Measurements from ENCODE around the gene TOX2.
A peak's percentile ranks its signal among the peaks of the same experiment; 100 is the strongest.
"Not testable (repeated sequence)": the region's sequence is repeated elsewhere in the genome, so short reads cannot be mapped to it uniquely, and the experiment has no call there.

TOX2 gene

GRCh38 chr20:44034965-44035635 is 120.4 kb downstream of the TOX2 start:
- DNase-seq, result peak; percentile 21

GRCh38 chr20:44035924-44036323 is 121.3 kb downstream of the TOX2 start:
- DNase-seq, result peak; percentile 18

- peak; percentile 18 for DNase-seq
Observed at GRCh38 chr20:44036441-44036840, 121.8 kb downstream of the TOX2 start.

DNA sequence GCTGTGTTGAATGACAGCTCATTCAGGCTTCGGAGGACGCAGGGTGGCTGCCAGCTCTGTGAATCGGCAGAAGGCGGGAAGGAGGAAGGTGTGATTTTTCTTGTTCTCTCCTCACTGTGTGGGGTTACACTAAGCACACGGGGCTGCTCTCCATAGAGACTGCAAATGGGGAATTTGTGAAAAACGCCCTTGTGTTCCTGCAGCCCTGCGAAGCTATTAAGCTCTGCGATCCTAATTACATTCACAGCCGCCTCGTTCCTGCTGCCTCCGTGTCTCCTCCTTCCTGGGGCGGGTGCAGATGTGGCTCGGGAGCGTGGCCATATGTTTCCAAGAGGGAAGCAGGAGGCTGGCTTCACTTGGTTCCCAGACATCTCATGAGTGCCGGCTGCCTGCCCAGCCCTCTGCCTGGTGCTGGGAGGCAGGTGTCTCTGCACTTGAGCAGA is 124.0 kb downstream of the TOX2 start:
- peak; percentile 14 for DNase-seq

GRCh38 chr20:44039147-44039546 is 124.5 kb downstream of the TOX2 start:
- DNase-seq, result peak; percentile 12

- DNase-seq, result peak; percentile 14
Observed at GRCh38 chr20:44039741-44040140, 125.1 kb downstream of the TOX2 start.

GRCh38 chr20:44040202-44040915 is 125.7 kb downstream of the TOX2 start:
- no peak for DNase-seq

DNA sequence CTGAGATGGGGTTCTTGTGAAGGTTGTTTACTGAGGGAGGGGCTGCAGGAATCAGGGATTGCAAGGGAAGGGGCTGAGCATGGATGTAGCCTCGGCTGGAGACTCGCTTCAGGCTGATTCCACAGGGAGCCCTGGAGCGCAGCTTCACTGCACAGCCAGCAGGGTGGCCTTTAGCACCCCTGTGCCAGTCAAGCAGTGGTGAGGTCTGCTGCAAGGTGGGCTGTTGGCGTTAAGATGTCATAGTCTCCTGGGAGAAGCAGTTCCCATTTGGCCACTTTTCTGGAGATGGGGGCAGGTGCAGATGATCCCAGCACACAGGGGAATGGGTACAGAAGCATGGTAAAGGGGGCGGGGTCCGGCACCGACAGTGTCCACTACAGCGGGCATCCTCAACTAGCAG is 126.3 kb downstream of the TOX2 start:
- DNase-seq, result peak; percentile 15

GRCh38 chr20:44044712-44045111 is 130.1 kb downstream of the TOX2 start:
- DNase-seq, result not testable (repeated sequence)

- no peak for DNase-seq
Observed at GRCh38 chr20:44050327-44050726, 135.7 kb downstream of the TOX2 start.

DNA sequence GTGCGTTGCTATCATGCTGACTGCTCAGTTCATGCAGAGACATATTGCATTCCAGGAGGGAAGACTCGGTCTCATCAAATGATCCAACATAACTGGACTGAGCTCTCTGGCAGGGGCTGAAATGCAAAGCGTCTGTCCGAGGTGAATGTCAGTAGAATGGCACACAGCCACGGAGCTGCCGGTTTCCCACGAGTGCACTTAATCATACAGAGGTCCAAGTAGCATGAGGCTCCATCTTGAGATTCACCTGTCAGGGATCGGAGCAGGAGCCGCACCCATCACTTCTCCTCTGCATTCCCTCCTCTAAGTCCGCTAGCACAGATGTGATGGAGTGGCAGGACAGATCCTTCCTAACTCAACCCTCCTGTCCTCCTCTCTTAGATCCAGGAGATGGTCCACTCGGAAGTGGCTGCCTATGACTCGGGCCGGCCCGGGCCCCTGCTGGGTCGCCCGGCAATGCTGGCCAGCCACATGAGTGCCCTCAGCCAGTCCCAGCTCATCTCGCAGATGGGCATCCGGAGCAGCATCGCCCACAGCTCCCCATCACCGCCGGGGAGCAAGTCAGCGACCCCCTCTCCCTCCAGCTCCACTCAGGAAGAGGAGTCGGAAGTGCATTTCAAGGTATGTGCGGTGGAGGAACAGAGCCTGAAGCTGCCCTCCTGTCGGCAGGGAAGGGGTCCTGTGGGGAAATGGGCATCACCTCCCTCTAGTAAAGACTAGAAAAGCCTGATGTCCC is 136.4 kb downstream of the TOX2 start:
- DNase-seq, result no peak

- no peak for DNase-seq
Observed at GRCh38 chr20:44051661-44052000, 137.0 kb downstream of the TOX2 start.

DNA sequence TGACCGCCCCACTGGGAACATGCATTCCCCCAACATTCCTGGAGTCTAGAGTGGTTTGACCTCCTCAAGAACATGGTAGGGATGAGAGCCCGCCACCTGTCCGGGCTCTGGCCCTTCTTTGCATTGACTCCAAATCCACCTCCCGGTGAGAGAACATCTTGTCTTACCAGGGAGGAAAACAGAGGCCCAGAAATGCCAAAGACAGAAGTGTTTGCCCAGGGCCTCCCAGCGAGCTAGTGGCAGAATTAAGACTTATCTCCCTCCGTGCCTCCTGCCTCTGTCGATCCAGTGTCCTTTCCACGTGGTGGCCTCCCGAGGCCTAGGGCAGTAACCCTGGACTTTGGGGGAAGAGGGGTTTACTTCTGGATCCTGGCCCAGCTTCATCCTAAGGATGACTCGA is 137.5 kb downstream of the TOX2 start:
- no peak for DNase-seq

GRCh38 chr20:44053046-44053445 is 138.4 kb downstream of the TOX2 start:
- DNase-seq, result peak; percentile 14

- DNase-seq, result peak; percentile 19
Observed at GRCh38 chr20:44054118-44054517, 139.5 kb downstream of the TOX2 start.

DNA sequence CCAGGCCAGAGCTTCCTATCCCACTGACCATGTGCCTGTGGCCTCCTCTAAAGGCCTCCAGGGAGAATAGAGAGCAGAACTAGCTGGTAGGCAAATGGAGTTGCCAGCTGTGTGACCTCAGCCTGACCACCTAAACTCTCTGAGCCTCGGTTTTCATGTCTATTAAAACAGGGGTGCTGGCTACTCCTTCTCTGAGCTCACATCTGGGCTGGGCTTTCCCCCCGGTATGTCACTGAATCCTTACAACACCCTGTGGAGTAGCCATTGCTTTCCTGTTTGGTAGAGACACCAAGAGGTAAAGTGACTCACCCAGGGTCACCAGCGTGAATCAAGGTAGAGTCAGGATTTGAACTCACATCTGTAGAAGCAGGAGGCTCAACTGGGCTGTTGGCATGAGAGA is 140.2 kb downstream of the TOX2 start:
- peak; percentile 20 for DNase-seq

DNA sequence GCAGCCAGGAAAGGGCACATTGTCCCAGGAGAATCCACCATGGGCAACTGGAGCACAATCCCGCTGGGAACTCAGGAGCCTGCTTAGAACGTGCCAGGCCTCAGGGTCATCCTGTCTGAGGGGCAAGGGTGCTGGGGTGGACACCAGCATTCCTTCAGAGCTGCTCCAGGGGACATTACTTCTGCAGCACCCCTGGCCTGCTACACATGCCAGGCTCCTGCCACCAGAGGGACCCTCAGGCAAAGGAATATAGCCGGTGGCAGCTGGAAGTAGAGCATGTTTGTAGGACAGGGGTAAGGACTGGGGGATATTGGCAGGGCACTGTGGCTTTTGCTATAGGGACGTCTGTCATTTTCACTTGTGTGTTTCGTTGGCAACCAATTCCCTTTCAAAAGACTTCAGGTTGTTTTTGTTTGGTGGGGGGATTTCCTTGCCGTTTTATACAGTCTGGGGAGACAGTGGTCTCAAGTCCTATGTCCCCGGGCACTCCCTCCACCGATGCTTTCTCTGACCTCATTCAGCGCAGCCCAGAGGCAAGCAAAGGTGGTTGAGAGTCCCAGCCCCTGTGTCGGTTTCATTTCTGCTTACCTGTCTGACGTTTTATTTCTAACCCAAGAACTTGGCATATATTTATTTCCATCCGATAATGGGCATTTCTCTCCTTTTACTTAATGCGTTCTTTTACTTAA is 141.5 kb downstream of the TOX2 start:
- DNase-seq, result peak; percentile 53

DNA sequence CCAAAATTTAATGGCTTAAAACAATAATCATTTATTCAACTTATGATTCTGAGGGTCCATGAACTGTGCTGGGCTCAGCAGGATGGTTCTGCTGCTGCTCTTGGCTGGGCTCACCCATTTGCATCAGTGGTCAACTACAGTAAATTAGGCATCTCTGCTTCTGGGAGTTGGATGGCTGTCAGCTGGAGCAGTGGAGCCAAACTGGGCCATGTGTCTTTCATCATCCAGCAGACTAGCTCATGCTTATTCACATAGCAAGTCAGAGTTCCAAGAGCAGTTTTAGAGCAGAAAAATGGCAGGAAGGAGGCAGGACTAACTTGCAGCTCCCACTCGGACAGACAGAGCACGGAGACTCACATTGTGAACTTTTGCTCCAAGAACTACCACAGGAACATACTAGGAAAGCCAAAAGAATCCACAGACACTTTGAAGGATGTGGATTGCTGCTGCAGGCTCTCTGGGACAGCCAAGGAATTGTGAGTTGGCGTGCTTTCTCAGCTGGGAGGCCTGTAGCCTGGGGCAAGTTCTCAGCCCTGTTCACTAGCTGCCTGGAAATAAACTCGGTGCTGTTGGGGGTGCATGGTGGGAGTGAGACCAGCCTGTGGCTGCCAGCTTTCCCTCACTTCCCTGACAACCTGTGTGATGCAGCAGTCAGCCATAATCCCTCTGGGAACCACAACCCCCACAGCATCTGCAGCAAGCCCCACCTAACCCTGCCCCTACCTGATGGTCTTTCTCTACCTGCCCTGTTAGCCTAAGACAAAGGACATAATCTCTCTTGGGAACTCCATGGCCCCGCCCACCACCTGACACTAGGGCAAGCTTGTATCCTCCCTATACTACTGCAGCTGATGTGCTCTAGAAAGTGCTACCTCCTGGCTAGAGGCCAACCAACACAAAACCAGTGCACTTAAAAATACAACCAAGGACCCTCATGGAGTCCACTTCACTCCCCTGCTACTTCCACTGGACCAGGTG is 143.3 kb downstream of the TOX2 start:
- DNase-seq, result no peak

DNA sequence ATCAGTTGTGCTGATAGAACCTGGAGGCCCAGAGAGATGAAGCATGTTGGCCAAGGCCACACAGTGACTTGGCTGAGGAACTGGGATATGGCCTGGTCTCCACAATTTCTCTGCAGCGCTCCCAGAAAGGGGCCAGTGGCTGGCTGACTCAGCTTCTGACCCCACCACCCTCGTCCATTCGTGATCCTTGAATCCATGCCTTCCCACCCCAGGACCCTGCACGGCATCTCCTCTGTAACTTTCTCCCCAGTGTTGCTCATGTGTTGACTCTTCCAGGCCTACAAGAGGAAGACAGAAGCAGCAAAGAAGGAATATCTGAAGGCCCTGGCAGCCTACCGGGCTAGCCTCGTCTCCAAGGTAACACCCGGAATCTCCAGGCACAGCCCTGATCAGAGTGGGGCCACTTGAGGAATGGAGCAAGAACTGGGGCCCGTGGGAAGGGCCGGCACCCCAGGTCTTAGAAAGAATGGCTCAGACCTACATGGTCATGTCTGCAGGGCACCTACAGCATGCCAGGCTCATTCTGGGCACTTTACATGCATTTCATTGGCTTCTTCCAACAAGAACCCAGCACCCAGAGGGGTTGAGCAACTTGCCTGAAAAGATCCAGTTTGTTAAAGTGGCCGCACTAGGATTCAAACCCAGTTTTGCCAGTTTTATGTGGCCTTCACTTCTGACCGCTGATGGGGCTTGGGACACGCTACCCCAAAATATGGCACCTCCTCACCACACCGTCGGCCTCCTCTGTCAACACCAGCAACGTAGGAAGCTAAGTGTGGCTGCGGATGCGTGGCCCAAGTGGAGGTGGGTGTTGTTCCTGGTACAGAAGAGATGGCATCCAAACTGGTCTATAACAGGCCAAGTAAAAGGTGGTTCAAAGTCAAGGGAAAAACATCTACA is 150.1 kb downstream of the TOX2 start:
- DNase-seq, result no peak

DNA sequence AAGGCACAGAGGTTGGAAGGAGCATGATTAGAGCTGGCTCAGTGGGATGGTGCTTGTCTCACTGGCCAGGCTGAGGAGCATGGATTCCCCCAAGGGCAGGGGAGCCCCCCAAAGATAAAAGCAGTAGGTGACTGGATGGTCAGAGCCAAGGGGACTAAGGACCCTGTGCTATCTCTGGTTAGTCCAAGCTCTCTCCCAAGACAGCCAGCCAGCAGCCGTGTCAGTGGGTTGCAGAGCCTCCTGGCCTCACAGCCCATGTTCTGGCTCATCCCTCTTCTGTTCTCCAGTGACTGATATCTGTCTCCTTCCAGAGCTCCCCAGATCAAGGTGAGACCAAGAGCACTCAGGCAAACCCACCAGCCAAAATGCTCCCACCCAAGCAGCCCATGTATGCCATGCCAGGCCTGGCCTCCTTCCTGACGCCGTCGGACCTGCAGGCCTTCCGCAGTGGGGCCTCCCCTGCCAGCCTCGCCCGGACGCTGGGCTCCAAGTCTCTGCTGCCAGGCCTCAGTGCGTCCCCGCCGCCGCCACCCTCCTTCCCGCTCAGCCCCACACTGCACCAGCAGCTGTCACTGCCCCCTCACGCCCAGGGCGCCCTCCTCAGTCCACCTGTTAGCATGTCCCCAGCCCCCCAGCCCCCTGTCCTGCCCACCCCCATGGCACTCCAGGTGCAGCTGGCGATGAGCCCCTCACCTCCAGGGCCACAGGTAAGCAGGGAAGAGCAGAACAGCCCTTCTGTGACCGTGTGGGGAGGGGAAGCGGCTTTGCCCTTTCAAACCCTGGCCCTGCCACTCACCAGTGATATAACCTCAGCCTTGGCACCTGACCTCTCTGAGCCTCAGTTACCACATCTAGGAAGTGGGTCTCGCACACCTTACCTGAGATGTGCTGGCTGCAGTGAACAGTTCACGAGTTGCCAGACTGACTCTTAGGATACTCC is 151.0 kb downstream of the TOX2 start:
- no peak for DNase-seq

All from stimulated activated CD8-positive, alpha-beta memory T cell treated with anti-CD3 and anti-CD28 coated beads, Interleukin-4, amount 100 ng/mL, for 48 hours (primary cell).